Measurements from ENCODE around the gene SPRED1.

The SPRED1 gene

DNA sequence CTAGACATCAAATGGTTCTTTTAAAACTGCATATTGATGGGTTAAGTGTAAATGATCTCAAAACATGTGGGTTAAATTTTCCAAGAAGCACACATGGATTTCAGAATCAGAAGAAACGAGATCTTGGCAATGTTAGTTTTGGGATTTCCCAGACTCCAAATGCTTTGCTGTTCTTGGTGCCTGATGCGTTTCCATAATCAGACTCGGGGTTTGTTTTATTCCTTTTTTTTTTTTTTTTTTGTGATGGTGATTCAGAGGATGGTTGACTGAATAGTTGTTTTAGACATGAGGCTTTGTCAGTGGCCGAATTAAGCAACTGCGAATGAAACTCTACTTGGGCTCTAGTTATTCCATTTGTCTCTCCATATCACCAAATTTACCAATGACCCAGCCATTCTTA is 149.1 kb downstream of the SPRED1 start:
- H3K27me3 ChIP-seq (ENCODE audit: low read depth, low read length): no peaks in the 10 kb centered on the region
- H3K9me3 ChIP-seq (ENCODE audit: control insufficient read depth in 1 of 2, low read length in 2 of 2): no peaks in the 10 kb centered on the region
- H3K4me1 ChIP-seq (ENCODE audit: control insufficient read depth in 1 of 2, insufficient read depth in 2 of 2, low read length in 2 of 2): no peaks in the 10 kb centered on the region
- no peaks in the 10 kb centered on the region for H3K36me3 ChIP-seq (ENCODE audit: control insufficient read depth in 1 of 2, insufficient read depth in 2 of 2, low read length in 2 of 2)
- no peak overlapping the region for H3K27ac ChIP-seq (ENCODE audit: low read length)
- no peak overlapping the region for H3K4me3 ChIP-seq (ENCODE audit: low read depth in 1 of 2, low read length in 2 of 2)

DNA sequence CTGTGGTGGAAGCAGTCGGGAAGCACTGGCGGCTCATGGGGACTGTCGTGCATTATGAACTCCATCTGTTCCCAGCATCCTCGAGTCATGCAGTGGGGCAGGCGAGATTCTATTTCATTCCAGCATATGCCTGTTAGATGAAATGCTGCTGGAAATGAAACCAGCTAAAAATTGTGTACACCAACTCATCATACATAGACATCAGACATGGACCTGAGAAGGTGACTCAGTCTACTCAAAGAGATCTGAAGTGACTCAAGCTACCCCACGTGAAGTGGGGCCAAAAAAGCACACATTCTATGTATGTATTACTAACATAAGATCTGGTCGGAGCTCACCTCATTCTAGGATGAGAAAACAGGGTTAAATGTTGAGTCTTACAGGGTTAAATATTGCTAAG is 153.8 kb downstream of the SPRED1 start:
- Histone ChIP-seq H3K4me3 (ENCODE audit: low read depth in 1 of 2, low read length in 2 of 2) (no peak overlapping the region), H3K36me3 (ENCODE audit: control insufficient read depth in 1 of 2, insufficient read depth in 2 of 2, low read length in 2 of 2) (no peaks in the 10 kb centered on the region), H3K4me1 (ENCODE audit: control insufficient read depth in 1 of 2, insufficient read depth in 2 of 2, low read length in 2 of 2) (no peaks in the 10 kb centered on the region), H3K27me3 (ENCODE audit: low read depth, low read length) (no peaks in the 10 kb centered on the region), H3K9me3 (ENCODE audit: control insufficient read depth in 1 of 2, low read length in 2 of 2) (no peaks in the 10 kb centered on the region), H3K27ac (ENCODE audit: low read length) (no peak overlapping the region)
